Activated CD4-positive, alpha-beta T cell treated with anti-CD3 and anti-CD28 coated beads for 36 hours (primary cell): ENCODE results near the gene CMIP. TPM values are rescaled to one million over a fixed set of nuclear protein-coding genes. Genes with fewer than 3 reads are reported as not detected.

Experiments used
- ATAC-seq: fragments of 200-7000 bp; cut with Tn5 transposase; one replicate; pipeline ENCODE4 v1.10.0; 2021; ENCODE audit warnings: mild to moderate bottlenecking, moderate library complexity
- CTCF ChIA-PET: fragments of 350-600 bp; sonication (Branson Sonifier 250); formaldehyde crosslinking; loops from one replicate; lab custom pipeline; 2021; ENCODE audit warnings: antibody characterized with exemption; lab: Charles Lee
- POLR2A ChIA-PET: fragments of 350-600 bp; sonication (Branson Sonifier 250); formaldehyde crosslinking; loops from one replicate; lab custom pipeline; 2021; ENCODE audit warnings: antibody characterized with exemption, inconsistent platforms; lab: Charles Lee
- DNase-seq: peaks from one replicate; pipeline ENCODE4 v3.0.0-alpha.2; 2020
- H3K27ac Mint-ChIP-seq: one replicate; pipeline ENCODE4 v1.8.0; 2021; ENCODE audit warnings: mixed read lengths
- H3K27me3 Mint-ChIP-seq: one replicate; pipeline ENCODE4 v1.8.0; 2021; ENCODE audit warnings: mixed read lengths
- H3K36me3 Mint-ChIP-seq: one replicate; pipeline ENCODE4 v1.8.0; 2021; ENCODE audit warnings: low read depth, mixed read lengths
- H3K4me1 Mint-ChIP-seq: one replicate; pipeline ENCODE4 v1.8.0; 2021; ENCODE audit warnings: mixed read lengths
- H3K4me3 Mint-ChIP-seq: one replicate; pipeline ENCODE4 v1.8.0; 2021; ENCODE audit warnings: mild to moderate bottlenecking, moderate library complexity, mixed read lengths
- H3K9me3 Mint-ChIP-seq: one replicate; pipeline ENCODE4 v1.8.0; 2021; ENCODE audit warnings: low read depth, mixed read lengths
- intact Hi-C, 2 experiments: fragments of 100-400 bp; cut with DNase I in 1 of 2; cut with micrococcal nuclease in 1 of 2; formaldehyde crosslinking; loops; one replicate each; pipeline versions ENCODE4 v1.14.2 to v1.15.1; 2022 to 2024; cut with DNase I, micrococcal nuclease
- total RNA-seq, 2 experiments: library from RNA; stranded (reverse); gene quantifications; one replicate each; pipeline ENCODE4 v1.2.3, GENCODE V29; 2021

CMIP gene
- total RNA-seq, 2 experiments from 2014 or later: 39.1 to 40.3 TPM

DNA sequence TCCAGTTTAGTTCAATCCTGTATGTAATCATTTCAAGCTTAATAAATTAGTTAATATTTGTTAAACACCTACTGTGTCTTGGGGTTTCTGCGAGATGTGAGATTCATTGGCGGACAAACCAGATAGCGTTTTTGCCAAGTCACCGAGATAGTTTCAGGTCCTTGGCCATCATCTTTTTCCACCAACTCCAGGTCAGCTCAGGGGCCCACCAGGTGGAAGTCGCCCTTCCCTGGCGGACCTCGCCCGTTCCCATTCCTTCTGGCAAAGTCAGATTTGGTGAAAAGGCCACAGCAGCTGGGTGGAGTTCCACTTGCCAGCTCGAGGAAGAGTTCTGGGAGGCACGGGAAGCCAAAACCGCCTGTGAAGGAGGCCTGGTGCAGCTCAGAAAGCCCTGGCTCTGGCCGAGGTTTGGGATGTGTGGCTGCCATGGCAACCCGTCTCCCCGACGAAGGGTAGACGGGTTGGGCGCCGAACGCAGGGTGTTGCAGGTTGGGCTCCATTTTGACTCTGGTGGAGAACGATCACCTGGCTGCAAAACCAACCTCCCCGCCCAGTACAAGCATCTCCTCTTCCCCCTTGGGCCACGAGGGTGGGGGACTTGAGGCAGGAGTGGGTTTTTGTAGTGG, 39.5 kb downstream of the CMIP start:
- no peaks in the 10 kb centered on the region for H3K27me3 Mint-ChIP-seq
- H3K9me3 Mint-ChIP-seq: no peaks in the 10 kb centered on the region
- DNase-seq: no peak
- ChIA-PET CTCF (no interaction called here), POLR2A (no interaction called here)
- no peak overlapping the region for H3K4me3 Mint-ChIP-seq
- H3K36me3 Mint-ChIP-seq: peaks cover 3% of the 10 kb centered on the region
- H3K27ac Mint-ChIP-seq: no peak overlapping the region
- intact Hi-C loops: no loop called here
- H3K4me1 Mint-ChIP-seq: peaks cover 27% of the 10 kb centered on the region
- no peak for ATAC-seq

DNA sequence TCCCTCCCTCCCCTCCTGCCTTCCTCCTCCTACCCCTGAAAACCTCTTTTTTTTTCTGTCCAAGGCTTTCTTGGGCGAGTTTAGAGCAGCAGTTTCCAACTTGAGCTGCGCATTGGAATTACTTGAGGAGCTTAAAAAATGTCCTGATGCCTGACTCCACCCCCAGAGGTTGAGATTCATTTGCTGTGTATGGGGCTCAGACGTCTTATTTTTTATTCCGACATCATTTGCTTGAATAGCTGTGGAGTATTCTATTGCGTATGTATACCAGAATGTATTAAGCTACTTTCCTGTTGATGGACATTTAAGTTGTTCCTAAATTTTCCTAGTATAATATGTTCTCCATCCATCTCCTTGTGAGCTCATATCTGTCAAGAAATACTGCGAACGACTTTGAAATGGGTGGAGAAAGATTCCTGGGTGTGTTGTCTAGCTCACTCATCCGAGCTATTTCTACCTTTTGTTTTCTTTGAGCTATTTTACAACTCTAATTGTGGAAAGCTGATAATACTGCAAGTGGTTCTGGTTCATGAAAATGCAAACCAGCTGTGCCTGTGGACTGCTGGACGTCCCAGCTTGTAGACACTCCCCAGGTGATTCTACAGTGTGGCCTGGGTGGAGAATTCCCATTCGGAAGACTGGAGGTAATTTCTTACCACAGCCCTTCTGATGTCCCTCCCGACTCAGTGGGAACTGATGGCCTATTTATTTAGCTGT, 40.5 kb downstream of the CMIP start:
- H3K9me3 Mint-ChIP-seq: no peaks in the 10 kb centered on the region
- no peak overlapping the region for H3K4me3 Mint-ChIP-seq
- H3K27me3 Mint-ChIP-seq: no peaks in the 10 kb centered on the region
- H3K36me3 Mint-ChIP-seq: no peaks in the 10 kb centered on the region
- no peak for ATAC-seq
- CTCF ChIA-PET: interaction anchor here (0.8 to 1.4 kb wide), 3 partner anchors 15 to 99 kb away, joined by 3 to 6 read pairs (median 3); no protein-coding TSS in a partner anchor
- no peak for DNase-seq
- intact Hi-C loops: no loop called here
- no peak overlapping the region for H3K27ac Mint-ChIP-seq
- peaks cover 17% of the 10 kb centered on the region for H3K4me1 Mint-ChIP-seq
- POLR2A ChIA-PET: interaction anchor here (0.7 kb wide), 1 partner anchor 150 kb away, joined by 5 read pairs; no protein-coding TSS in a partner anchor

DNA sequence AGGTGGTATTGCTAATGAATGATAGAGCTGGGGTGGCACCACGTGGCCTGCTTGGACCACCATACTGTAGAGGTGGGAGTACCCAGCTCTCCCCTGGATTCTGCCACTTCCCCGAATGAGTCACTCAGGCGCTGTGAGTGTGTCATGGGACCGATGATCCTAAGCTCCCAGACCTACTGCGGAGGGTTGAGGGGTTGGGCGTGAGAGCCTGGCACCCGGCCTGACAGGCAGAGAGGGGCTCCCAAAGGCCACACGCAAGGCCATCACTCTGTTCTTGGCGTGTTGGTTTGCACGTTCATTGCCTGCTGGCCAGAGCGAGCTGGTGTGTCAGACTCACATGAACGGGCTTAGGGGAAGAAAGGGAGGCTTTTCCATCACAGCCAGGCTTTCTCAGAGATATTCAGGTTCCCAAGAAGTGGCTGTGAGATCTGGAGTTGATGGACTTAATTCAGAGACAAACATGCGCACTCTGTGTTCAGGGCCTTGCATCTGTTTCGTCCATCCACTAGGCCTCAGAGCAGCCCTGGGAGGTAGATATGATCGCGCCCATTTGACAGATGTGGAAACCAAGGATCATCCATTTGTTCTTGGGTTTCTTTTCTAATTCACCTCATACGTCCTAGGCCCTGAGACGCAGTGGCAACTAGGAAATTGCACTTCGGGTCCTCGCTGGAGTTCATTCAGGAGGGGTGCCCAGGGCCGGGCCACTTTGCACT, 41.4 kb downstream of the CMIP start:
- no peaks in the 10 kb centered on the region for H3K36me3 Mint-ChIP-seq
- no peak overlapping the region for H3K4me3 Mint-ChIP-seq
- H3K4me1 Mint-ChIP-seq: peaks cover 11% of the 10 kb centered on the region
- ChIA-PET POLR2A (no interaction called here), CTCF (interaction anchor here (0.8 to 1.4 kb wide), 3 partner anchors 16 to 100 kb away, joined by 3 to 6 read pairs (median 3); no protein-coding TSS in a partner anchor)
- ATAC-seq: no peak
- DNase-seq: no peak
- no peaks in the 10 kb centered on the region for H3K27me3 Mint-ChIP-seq
- no peaks in the 10 kb centered on the region for H3K9me3 Mint-ChIP-seq
- intact Hi-C loops: no loop called here
- H3K27ac Mint-ChIP-seq: no peak overlapping the region

DNA sequence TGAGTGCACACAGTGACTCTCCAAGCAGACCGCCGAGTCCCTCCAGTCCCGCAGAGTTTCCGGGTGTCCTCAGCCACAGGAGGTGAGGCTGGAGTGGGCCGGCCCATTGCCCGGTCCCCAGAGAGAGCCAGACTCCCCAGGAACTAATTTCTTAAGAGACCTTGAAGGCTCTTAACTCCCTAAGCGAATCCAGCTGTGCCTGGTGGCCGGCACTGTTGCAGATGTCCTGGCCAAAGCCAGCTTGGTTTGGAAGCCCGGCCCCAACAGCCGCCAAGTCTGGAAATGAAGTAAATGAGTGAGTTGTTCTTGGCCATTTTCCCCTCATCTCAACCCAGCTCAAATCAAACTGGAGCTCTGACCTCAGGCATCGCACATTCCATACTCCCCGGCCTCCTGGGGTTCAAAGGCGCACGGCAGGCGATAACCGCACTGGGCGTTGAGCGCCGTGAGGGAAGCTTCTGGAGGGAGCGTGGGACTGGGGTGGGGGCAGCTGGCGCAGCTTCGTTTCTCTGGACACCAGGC, 42.0 kb downstream of the CMIP start:
- intact Hi-C loops: no loop called here
- no peak for ATAC-seq
- Mint-ChIP-seq H3K27ac (no peak overlapping the region), H3K27me3 (no peaks in the 10 kb centered on the region), H3K4me1 (peaks cover 6% of the 10 kb centered on the region), H3K4me3 (no peak overlapping the region), H3K36me3 (no peaks in the 10 kb centered on the region), H3K9me3 (no peaks in the 10 kb centered on the region)
- CTCF ChIA-PET: no interaction called here
- DNase-seq: no peak
- POLR2A ChIA-PET: no interaction called here

DNA sequence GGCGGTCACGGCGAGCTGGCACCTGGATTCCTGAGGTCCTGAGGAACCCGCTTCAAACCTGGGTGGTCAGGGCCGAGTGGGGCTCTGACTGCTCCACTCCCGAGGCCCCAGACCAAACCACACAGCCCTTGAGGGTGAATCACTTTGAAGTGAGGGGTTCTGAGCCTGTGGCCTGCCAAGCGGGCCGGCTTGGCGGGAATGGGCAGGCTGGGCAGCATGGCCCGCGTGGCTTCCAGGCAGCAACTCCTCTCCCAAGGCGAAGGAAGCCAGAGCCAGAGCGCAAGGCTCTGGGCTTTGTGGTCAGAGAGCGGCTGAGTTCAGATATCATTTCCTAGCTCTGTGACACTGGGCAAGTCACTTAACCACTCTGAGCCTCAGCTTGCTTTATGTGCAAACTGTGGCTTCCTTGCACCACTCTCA, 42.7 kb downstream of the CMIP start:
- ChIA-PET POLR2A (no interaction called here), CTCF (interaction anchor here (0.8 kb wide), 1 partner anchor 500 kb away, joined by 3 read pairs; no protein-coding TSS in a partner anchor)
- no peak overlapping the region for H3K27ac Mint-ChIP-seq
- H3K4me1 Mint-ChIP-seq: peaks cover 6% of the 10 kb centered on the region
- H3K4me3 Mint-ChIP-seq: no peak overlapping the region
- intact Hi-C loops: no loop called here
- DNase-seq (no peak), ATAC-seq (no peak)
- H3K27me3 Mint-ChIP-seq: no peaks in the 10 kb centered on the region
- no peaks in the 10 kb centered on the region for H3K9me3 Mint-ChIP-seq
- no peaks in the 10 kb centered on the region for H3K36me3 Mint-ChIP-seq

DNA sequence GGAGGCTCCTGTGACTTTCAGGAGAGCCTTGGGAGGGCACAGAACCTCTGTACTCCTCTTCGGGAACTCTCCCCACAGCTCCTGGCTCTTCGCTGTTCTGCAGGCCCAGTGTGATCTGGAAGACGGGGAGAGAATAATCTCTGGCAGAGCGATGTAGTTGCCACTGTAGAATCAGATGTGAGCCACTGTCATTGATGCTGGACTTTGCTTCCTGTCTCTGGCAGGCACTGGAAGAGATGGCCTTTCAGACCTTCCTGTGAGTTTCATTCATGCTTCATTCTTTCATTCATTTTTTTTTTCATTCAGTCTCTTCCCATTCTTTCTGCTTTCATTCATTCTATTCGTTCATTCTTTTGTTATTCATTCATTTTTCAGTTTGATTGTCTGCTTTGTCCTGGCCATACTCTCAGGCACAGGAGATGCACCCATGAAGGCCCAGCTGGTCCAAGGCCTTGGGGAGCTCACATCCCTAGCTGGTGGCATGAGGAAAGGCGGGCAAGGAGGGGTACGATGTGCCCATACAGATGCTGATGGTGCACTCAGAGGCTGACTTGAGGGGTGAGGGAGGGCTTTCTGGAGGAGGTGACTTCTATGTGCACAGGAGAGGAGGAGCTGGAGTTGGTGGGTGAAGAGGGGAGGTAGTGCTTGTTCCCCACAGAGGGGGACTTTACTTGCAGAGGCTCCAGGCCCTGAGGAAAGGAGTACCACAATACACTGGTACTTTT, 44.2 kb downstream of the CMIP start:
- CTCF ChIA-PET: interaction anchor here (0.7 kb wide), 1 partner anchor 148 kb away, joined by 3 read pairs; no protein-coding TSS in a partner anchor
- Mint-ChIP-seq H3K27me3 (no peaks in the 10 kb centered on the region), H3K4me3 (no peak overlapping the region), H3K36me3 (no peaks in the 10 kb centered on the region), H3K27ac (no peak overlapping the region), H3K4me1 (peaks cover 11% of the 10 kb centered on the region), H3K9me3 (no peaks in the 10 kb centered on the region)
- POLR2A ChIA-PET: no interaction called here
- intact Hi-C loops: no loop called here
- ATAC-seq (no peak), DNase-seq (no peak)

DNA sequence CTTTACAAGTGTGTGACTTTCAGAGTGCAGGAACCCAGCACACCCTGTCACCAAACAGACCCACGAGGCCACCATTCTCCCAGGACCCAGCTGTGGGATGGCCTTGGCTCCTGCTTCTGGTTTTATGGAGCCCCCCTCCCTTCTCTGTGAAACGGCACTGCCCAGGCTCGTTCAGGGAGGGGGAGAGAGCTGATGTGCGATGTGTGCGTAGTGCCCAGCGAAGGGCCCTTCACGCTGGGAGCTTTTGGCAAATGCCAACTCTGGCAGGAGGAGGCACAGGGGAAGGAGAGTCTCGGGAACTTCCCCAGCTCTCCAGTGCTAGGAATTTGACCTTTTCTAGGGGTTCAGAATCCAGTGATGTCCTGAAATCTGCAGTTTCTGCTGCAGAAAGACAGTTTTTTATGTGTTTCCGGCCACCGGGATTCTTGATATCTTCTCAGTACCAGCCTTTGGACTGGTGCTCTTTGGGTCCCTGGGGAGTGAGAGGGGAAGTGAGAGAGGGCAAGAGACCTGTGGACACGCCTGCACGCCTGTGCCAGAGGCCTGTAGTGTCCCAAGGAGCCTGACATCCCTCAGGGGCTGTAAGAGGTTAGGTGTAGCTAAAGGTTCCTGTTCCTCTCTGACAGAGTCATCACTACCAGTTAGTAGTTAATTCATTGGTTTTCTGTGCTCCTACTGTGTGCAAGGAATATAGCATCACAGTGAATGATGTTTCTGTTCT, 45.1 kb downstream of the CMIP start:
- peaks cover 14% of the 10 kb centered on the region for H3K4me1 Mint-ChIP-seq
- H3K4me3 Mint-ChIP-seq: no peak overlapping the region
- ChIA-PET CTCF (no interaction called here), POLR2A (no interaction called here)
- H3K27me3 Mint-ChIP-seq: no peaks in the 10 kb centered on the region
- DNase-seq (no peak), ATAC-seq (no peak)
- H3K9me3 Mint-ChIP-seq: no peaks in the 10 kb centered on the region
- H3K36me3 Mint-ChIP-seq: no peaks in the 10 kb centered on the region
- H3K27ac Mint-ChIP-seq: no peak overlapping the region
- intact Hi-C loops: no loop called here

DNA sequence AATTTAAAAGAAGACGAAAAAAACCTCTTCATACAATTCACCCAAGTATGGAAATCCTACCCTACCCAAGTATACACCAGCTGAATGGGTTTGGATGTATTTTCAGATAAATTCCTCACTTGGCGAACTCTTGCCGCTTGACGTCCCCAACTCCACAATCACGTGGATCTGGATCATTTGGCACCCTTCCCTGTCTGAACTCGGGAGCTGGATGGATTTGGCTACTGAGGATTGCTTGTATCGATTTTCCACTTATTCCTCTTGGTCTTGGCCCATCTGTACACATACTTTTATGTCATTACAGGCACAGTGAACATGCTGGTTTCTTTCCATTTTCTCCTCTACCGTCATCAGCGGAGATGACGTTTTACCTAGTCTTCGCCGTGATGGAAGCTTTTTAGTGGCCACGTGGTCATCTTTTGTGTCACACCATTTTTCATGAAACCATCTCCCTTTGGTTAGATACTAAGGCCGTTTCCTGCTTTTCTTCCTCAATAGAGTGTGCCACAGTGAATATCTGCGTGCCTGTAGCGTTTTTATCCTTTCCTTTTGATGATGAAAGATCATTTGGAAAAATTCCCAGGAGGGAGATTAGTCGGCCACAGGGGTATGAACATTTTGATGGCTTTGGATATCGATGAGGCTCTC, 47.1 kb downstream of the CMIP start:
- intact Hi-C loops: no loop called here
- ChIA-PET POLR2A (no interaction called here), CTCF (interaction anchor here (1.0 kb wide), 1 partner anchor 88 kb away, joined by 3 read pairs; no protein-coding TSS in a partner anchor)
- H3K36me3 Mint-ChIP-seq: no peaks in the 10 kb centered on the region
- peaks cover 21% of the 10 kb centered on the region for H3K4me1 Mint-ChIP-seq
- H3K4me3 Mint-ChIP-seq: no peak overlapping the region
- no peaks in the 10 kb centered on the region for H3K27me3 Mint-ChIP-seq
- no peak overlapping the region for H3K27ac Mint-ChIP-seq
- ATAC-seq (no peak), DNase-seq (no peak)
- no peaks in the 10 kb centered on the region for H3K9me3 Mint-ChIP-seq

DNA sequence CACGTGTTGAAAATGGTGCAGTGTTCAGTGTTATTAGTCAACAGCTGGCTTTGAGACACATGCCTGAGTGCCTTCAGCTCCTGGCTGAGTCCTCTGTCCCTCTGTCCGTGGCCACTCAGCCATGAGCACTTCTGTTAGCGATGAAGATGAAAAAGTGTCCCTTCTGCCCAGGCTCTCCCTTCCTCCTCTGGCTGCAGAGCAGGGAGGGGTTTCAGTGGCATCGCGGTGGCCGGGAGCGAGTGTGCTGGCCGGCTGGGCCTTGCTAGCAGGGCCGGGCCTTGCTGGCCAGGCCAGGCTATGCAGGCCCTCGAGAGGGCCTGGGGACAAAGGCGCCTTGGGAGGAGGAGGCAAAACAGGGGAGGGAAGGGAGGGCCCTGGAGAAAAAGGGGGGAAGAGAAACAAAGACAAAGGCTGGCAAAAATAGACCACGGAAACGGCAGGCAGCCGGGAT, 47.7 kb downstream of the CMIP start:
- H3K27me3 Mint-ChIP-seq: no peaks in the 10 kb centered on the region
- CTCF ChIA-PET: no interaction called here
- intact Hi-C loops: no loop called here
- H3K9me3 Mint-ChIP-seq: no peaks in the 10 kb centered on the region
- H3K4me3 Mint-ChIP-seq: no peak overlapping the region
- no peak for DNase-seq
- POLR2A ChIA-PET: no interaction called here
- peaks cover 21% of the 10 kb centered on the region for H3K4me1 Mint-ChIP-seq
- no peaks in the 10 kb centered on the region for H3K36me3 Mint-ChIP-seq
- H3K27ac Mint-ChIP-seq: no peak overlapping the region
- no peak for ATAC-seq

DNA sequence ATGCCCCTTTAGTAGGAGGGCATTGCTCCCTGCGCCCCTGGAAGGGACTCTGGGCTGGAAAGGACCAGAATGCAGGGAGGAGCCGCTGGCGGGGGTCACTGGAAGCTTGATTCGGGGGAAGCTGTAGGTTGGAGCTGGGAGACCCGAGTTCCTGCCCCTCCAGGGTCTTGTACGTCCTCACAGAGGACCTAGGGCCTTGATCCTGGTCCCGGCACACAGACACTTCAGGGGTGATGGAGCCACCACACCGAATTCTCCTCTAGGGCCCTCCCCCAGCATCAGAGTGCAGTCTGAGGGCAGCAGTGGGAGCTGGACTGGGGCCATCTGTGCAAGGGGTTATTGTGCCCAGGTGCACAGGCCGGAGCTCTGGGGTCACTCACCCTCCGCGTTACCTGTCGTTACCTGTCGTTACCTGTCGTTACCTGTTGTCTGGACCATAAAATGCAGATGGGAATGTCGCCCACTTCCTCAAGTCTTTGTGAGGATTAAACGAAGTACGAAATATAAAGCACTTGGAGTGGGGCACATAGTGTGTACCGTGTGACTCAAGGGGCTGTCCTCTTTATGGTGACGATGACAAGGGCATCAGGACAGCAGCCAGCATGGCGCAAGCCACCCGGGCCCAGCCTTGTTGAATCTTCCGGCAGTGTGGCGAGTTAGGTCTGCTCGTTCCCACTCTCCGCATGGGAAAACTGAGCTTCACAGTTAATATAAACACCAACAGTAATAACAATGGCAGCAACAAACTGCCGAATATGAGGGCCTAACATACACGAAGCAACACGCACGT, 48.6 kb downstream of the CMIP start:
- Mint-ChIP-seq H3K27ac (no peak overlapping the region), H3K9me3 (no peaks in the 10 kb centered on the region), H3K36me3 (no peaks in the 10 kb centered on the region), H3K27me3 (no peaks in the 10 kb centered on the region), H3K4me3 (no peak overlapping the region), H3K4me1 (peaks cover 29% of the 10 kb centered on the region)
- ChIA-PET POLR2A (no interaction called here), CTCF (interaction anchor here (1.3 kb wide), 1 partner anchor 42 kb away, joined by 4 read pairs; no protein-coding TSS in a partner anchor)
- no peak for ATAC-seq
- intact Hi-C loops: no loop called here
- no peak for DNase-seq
